Neural progenitor cell (in vitro differentiated cells): ENCODE measurements around the gene C18orf63. TPM values are rescaled to one million over a fixed set of nuclear protein-coding genes. Genes with fewer than 3 reads are reported as not detected.

Experiments used
- DNase-seq: peaks from one replicate; pipeline ENCODE4 v3.0.0-alpha.2; 2016; ENCODE audit warnings: low spot score
- H2AFZ ChIP-seq: fragments of 200-600 bp; sonication (generic); replicated peaks from 2 replicates; pipeline ENCODE4 v1.6.1; 2016; ENCODE audit warnings: antibody characterized with exemption
- H3F3A ChIP-seq: fragments of 200-600 bp; sonication (generic); 2 replicates; pipeline ENCODE4 v1.6.1; 2016; ENCODE audit warnings: antibody characterized with exemption, low read depth
- H3K27ac ChIP-seq: fragments of 200-600 bp; sonication (generic); 2 replicates; pipeline ENCODE4 v1.5.1; 2016; ENCODE audit warnings: mild to moderate bottlenecking
- H3K27me3 ChIP-seq: fragments of 200-600 bp; sonication (generic); 2 replicates; pipeline ENCODE4 v1.6.1; 2016; ENCODE audit warnings: mild to moderate bottlenecking, moderate library complexity
- H3K36me3 ChIP-seq: fragments of 200-600 bp; sonication (generic); 2 replicates; pipeline ENCODE4 v1.5.1; 2016
- H3K4me1 ChIP-seq: fragments of 200-600 bp; sonication (generic); 2 replicates; pipeline ENCODE4 v1.6.1; 2016; ENCODE audit warnings: mixed run types
- H3K4me2 ChIP-seq: fragments of 200-600 bp; sonication (generic); 2 replicates; pipeline ENCODE4 v1.6.1; 2016
- H3K4me3 ChIP-seq: fragments of 200-600 bp; sonication (generic); 2 replicates; pipeline ENCODE4 v1.5.1; 2016
- H3K79me2 ChIP-seq: fragments of 200-600 bp; sonication (generic); 2 replicates; pipeline ENCODE4 v1.6.1; 2016; ENCODE audit warnings: low read depth
- H3K9ac ChIP-seq: fragments of 200-600 bp; sonication (generic); 2 replicates; pipeline ENCODE4 v1.6.1; 2016
- H3K9me3 ChIP-seq: fragments of 200-600 bp; sonication (generic); 2 replicates; pipeline ENCODE4 v1.5.1; 2016; ENCODE audit warnings: low read depth
- H4K20me1 ChIP-seq: fragments of 200-600 bp; sonication (generic); 2 replicates; pipeline ENCODE4 v1.6.1; 2016; ENCODE audit warnings: low read depth
- H3K27ac Mint-ChIP-seq: 3 replicates; pipeline ENCODE4 v1.8.0; 2021; ENCODE audit warnings: mixed read lengths
- H3K27me3 Mint-ChIP-seq: 2 replicates; pipeline ENCODE4 v1.8.0; 2022; ENCODE audit warnings: low read depth, mild to moderate bottlenecking, inconsistent platforms, moderate library complexity, mixed read lengths; ENCODE audit not compliant: insufficient read depth
- H3K36me3 Mint-ChIP-seq: 3 replicates; pipeline ENCODE4 v1.8.0; 2021; ENCODE audit warnings: mixed read lengths
- H3K4me1 Mint-ChIP-seq: 3 replicates; pipeline ENCODE4 v1.8.0; 2021; ENCODE audit warnings: mixed read lengths
- H3K4me3 Mint-ChIP-seq: 3 replicates; pipeline ENCODE4 v1.8.0; 2021; ENCODE audit warnings: mild to moderate bottlenecking, moderate library complexity, mixed read lengths
- H3K9me3 Mint-ChIP-seq: 3 replicates; pipeline ENCODE4 v1.8.0; 2020; ENCODE audit warnings: mixed read lengths
- EZH2 ChIP-seq: fragments of 200-600 bp; sonication (generic); IDR thresholded peaks from 2 replicates; pipeline ENCODE4 v1.6.1; 2017; ENCODE audit warnings: antibody characterized with exemption, mild to moderate bottlenecking, moderate library complexity
- EZH2phosphoT487 ChIP-seq: fragments of 200-600 bp; sonication (generic); IDR thresholded peaks from 2 replicates; pipeline ENCODE4 v1.6.1; 2017; ENCODE audit warnings: antibody characterized with exemption
- total RNA-seq: library from RNA; depleted of rRNA; stranded (reverse); fragments of >200 nt; gene quantifications from 2 replicates; pipeline ENCODE4 v1.2.3, GENCODE V29; 2015; ENCODE audit warnings: low replicate concordance
- TF ChIP-seq, protein P1 (sequence below): fragments of 200-600 bp; sonication (generic); IDR thresholded peaks from 2 replicates; pipeline ENCODE4 v1.5.1; 2017; ENCODE audit warnings: antibody characterized with exemption, mild to moderate bottlenecking

Gene C18orf63
- total RNA-seq, 1 donor from 2014 or later = not detected

DNA sequence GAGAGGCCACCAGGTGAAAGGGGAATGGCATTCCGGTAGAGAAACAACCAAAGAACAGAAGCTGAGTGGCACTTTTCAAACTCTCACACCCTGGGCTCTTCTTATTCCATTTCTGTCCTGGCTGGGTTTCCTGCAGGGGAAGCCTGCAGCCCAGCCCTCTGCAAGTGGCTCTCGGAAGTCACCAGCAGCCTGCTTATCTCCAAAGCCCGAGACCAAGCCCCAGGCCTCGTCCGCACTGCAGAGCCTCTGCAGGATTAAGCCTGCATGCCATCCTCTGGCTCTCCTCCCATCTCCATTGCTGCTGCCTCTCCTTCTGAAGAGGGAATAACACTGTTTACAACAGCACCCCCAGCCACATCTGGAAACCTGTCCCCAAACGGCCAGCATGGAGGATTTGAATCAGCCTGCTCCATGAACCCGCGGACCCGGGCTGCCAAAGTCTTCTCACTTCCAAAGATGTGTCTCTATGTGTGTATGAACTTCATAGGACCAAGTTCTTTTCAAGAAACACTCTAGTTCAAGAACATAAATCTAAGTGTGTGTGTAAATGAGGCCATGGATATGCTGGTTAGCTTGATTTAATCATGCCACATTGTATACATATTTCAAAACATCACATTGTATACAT lies 87.3 kb downstream of the C18orf63 start:
- no peak overlapping the region for H3K4me3 ChIP-seq
- no peaks in the 10 kb centered on the region for H3K4me1 ChIP-seq
- H3K27ac Mint-ChIP-seq = peak overlapping the region; percentile 46
- H3K9ac ChIP-seq = no peak overlapping the region
- H2AFZ ChIP-seq = peak overlapping the region; percentile 30
- peaks cover 2% of the 10 kb centered on the region for H3K9me3 Mint-ChIP-seq
- no peaks in the 10 kb centered on the region for H3K9me3 ChIP-seq
- TF ChIP-seq EZH2phosphoT487 (no peak), EZH2 (no peak)
- TF ChIP-seq, protein P1, sequence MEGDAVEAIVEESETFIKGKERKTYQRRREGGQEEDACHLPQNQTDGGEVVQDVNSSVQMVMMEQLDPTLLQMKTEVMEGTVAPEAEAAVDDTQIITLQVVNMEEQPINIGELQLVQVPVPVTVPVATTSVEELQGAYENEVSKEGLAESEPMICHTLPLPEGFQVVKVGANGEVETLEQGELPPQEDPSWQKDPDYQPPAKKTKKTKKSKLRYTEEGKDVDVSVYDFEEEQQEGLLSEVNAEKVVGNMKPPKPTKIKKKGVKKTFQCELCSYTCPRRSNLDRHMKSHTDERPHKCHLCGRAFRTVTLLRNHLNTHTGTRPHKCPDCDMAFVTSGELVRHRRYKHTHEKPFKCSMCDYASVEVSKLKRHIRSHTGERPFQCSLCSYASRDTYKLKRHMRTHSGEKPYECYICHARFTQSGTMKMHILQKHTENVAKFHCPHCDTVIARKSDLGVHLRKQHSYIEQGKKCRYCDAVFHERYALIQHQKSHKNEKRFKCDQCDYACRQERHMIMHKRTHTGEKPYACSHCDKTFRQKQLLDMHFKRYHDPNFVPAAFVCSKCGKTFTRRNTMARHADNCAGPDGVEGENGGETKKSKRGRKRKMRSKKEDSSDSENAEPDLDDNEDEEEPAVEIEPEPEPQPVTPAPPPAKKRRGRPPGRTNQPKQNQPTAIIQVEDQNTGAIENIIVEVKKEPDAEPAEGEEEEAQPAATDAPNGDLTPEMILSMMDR = no peak
- no peaks in the 10 kb centered on the region for H3K4me1 Mint-ChIP-seq
- H3K79me2 ChIP-seq = no peaks in the 10 kb centered on the region
- no peak overlapping the region for H3K4me2 ChIP-seq
- no peaks in the 10 kb centered on the region for H3K27me3 Mint-ChIP-seq
- H3K27ac ChIP-seq = no peak overlapping the region
- H3K36me3 Mint-ChIP-seq = no peaks in the 10 kb centered on the region
- H4K20me1 ChIP-seq = no peaks in the 10 kb centered on the region
- H3K36me3 ChIP-seq = no peaks in the 10 kb centered on the region
- peak; percentile 22 for DNase-seq
- no peaks in the 10 kb centered on the region for H3F3A ChIP-seq
- H3K4me3 Mint-ChIP-seq = no peak overlapping the region
- no peaks in the 10 kb centered on the region for H3K27me3 ChIP-seq

DNA sequence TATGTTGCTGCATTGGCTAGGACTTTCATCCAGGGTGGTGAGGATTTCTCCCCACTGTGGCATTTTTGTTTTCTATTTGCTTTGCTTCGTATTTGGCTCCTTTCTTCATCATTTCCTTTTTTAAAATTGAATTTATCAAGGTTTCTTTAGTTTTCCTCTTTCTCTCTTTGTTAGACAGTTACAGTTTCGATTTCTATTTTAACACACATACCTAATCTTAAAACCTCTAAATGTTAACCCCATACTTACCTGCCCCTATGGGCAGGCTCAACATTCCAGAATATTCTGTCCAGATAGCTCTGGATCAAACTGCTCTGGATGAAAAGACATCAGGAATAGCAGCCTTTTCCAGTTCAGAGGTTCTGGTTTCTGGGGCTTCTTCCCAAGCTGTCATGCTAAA lies 92.2 kb downstream of the C18orf63 start:
- H3K27me3 Mint-ChIP-seq = no peaks in the 10 kb centered on the region

More for the DNA sequence above, 92.2 kb downstream of the C18orf63 start:
- no peaks in the 10 kb centered on the region for H4K20me1 ChIP-seq
- Mint-ChIP-seq H3K4me1 (peaks cover 16% of the 10 kb centered on the region), H3K4me3 (no peak overlapping the region), H3K27ac (no peak overlapping the region), H3K9me3 (peaks cover 2% of the 10 kb centered on the region), H3K36me3 (no peaks in the 10 kb centered on the region)
- no peak overlapping the region for H3K9ac ChIP-seq
- no peaks in the 10 kb centered on the region for H3K27me3 ChIP-seq
- H3K36me3 ChIP-seq = no peaks in the 10 kb centered on the region
- no peaks in the 10 kb centered on the region for H3K79me2 ChIP-seq
- peaks cover 17% of the 10 kb centered on the region for H3K4me1 ChIP-seq
- peaks cover 4% of the 10 kb centered on the region for H3F3A ChIP-seq
- no peak overlapping the region for H2AFZ ChIP-seq
- H3K9me3 ChIP-seq = no peaks in the 10 kb centered on the region
- H3K27ac ChIP-seq = no peak overlapping the region
- H3K4me3 ChIP-seq = no peak overlapping the region
- TF ChIP-seq EZH2phosphoT487 (no peak), EZH2 (no peak)
- TF ChIP-seq, protein P1 = no peak
- DNase-seq = no peak
- no peak overlapping the region for H3K4me2 ChIP-seq

Other genes with a start within 250 kb of the C18orf63 start
- 2.2 and 2.8 TPM in 2 replicates for gene FBXO15, start 168.0 kb upstream of the C18orf63 start, total RNA-seq
- gene TIMM21, start 167.3 kb upstream of the C18orf63 start, total RNA-seq = 24.0 and 28.4 TPM in 2 replicates
- 28.2 and 33.7 TPM in 2 replicates for gene CYB5A, start 23.9 kb upstream of the C18orf63 start, total RNA-seq
- gene DIPK1C, start 141.5 kb downstream of the C18orf63 start, total RNA-seq = 12.9 and 13.7 TPM in 2 replicates
- gene CNDP2, start 180.5 kb downstream of the C18orf63 start, total RNA-seq = 56.1 and 69.7 TPM in 2 replicates
- gene CNDP1, start 218.7 kb downstream of the C18orf63 start, total RNA-seq = not detected in 2 replicates